Adrenal gland (tissue), 5 donors: ENCODE measurements around the gene ZDHHC18.

Experiments
- CTCF ChIP-seq, 6 experiments: fragments of 450-650 bp in 4 of 6; fragments of 200-600 bp in 2 of 6; sonication (generic) in 1 of 6; IDR thresholded peaks; 1 replicate in 5 of 6; 2 replicates in 1 of 6; pipeline versions ENCODE4 v1.5.1 to v1.8.0; 2016 to 2021; ENCODE audit warnings: antibody characterized with exemption in 6 of 6, mild to moderate bottlenecking in 2 of 6, moderate library complexity in 1 of 6
- POLR2A ChIP-seq, 2 donors: fragments of 450-650 bp; IDR thresholded peaks; one replicate each; pipeline ENCODE4 v1.6.1; 2017; ENCODE audit warnings: antibody characterized with exemption in 2 of 2, mild to moderate bottlenecking in 2 of 2, moderate library complexity in 1 of 2
- donor health status: DM: no; HTN: no; CAD: no.

- no peak for TF ChIP-seq CTCF (IDR thresholded peaks at IDR 0.05)
- TF ChIP-seq POLR2A (IDR thresholded peaks at IDR 0.05), result peak; percentile 58 to 83
These were observed 73.7 kb downstream of the ZDHHC18 start, which contains the start of gene GPATCH3 for GRCh38 chr1:26900001-26900814.
